Measurements from ENCODE around the gene PLPP1. TPM values are rescaled to one million over a fixed set of nuclear protein-coding genes. Genes with fewer than 3 reads are reported as not detected.

PLPP1 gene
- total RNA-seq, 1 experiment from 2014 or later, result 7.5 TPM

- Mint-ChIP-seq H3K27me3 (ENCODE audit: insufficient read depth, unreplicated experiment) (no peaks in the 10 kb centered on the region), H3K9me3 (ENCODE audit: unreplicated experiment) (no peaks in the 10 kb centered on the region), H3K4me1 (ENCODE audit: insufficient read depth, unreplicated experiment) (no peaks in the 10 kb centered on the region), H3K4me3 (ENCODE audit: unreplicated experiment) (no peak overlapping the region), H3K27ac (ENCODE audit: low read depth, unreplicated experiment) (no peak overlapping the region), H3K36me3 (ENCODE audit: insufficient read depth, unreplicated experiment) (peaks cover 36% of the 10 kb centered on the region)
- no peak for TF ChIP-seq CTCF (IDR thresholded peaks at IDR 0.05; ENCODE audit: unreplicated experiment)
- ChIA-PET POLR2A (interaction anchor here (1.6 kb wide), 1 partner anchor 13 kb away, joined by 3 read pairs; no protein-coding TSS in a partner anchor), CTCF (no interaction called here)
- intact Hi-C loops (cut with micrococcal nuclease), result no loop called here
- no peak for DNase-seq (ENCODE audit: unreplicated experiment)
- no TSS peak for BruUV-seq (replicated peaks)
Measured at GRCh38 chr5:55410845-55411244, 123.9 kb downstream of the PLPP1 start.

- no TSS peak for BruUV-seq (replicated peaks)
- CTCF ChIA-PET, result interaction anchor here (1.1 kb wide), 1 partner anchor 11 kb away, joined by 3 read pairs; no protein-coding TSS in a partner anchor
- Mint-ChIP-seq H3K27me3 (ENCODE audit: insufficient read depth, unreplicated experiment) (no peaks in the 10 kb centered on the region), H3K4me3 (ENCODE audit: unreplicated experiment) (no peak overlapping the region), H3K27ac (ENCODE audit: low read depth, unreplicated experiment) (no peak overlapping the region), H3K9me3 (ENCODE audit: unreplicated experiment) (no peaks in the 10 kb centered on the region), H3K4me1 (ENCODE audit: insufficient read depth, unreplicated experiment) (no peaks in the 10 kb centered on the region), H3K36me3 (ENCODE audit: insufficient read depth, unreplicated experiment) (peaks cover 37% of the 10 kb centered on the region)
- TF ChIP-seq CTCF (IDR thresholded peaks at IDR 0.05; ENCODE audit: unreplicated experiment), result no peak
- DNase-seq (ENCODE audit: unreplicated experiment), result no peak
- POLR2A ChIA-PET, result interaction anchor here (0.9 to 1.6 kb wide), 2 partner anchors 12 to 269 kb away, joined by 3 to 4 read pairs; no protein-coding TSS in a partner anchor
- intact Hi-C loops (cut with micrococcal nuclease), result no loop called here
Measured at GRCh38 chr5:55409775-55410174, 125.0 kb downstream of the PLPP1 start.

GRCh38 chr5:55407984-55408383 lies 126.8 kb downstream of the PLPP1 start:
- intact Hi-C loops (cut with micrococcal nuclease), result loop anchor here (1.0 to 2.0 kb wide), 3 partner anchors 63 to 513 kb away; no protein-coding TSS in a partner anchor
- BruUV-seq (replicated peaks), result no TSS peak
- Mint-ChIP-seq H3K4me1 (ENCODE audit: insufficient read depth, unreplicated experiment) (no peaks in the 10 kb centered on the region), H3K9me3 (ENCODE audit: unreplicated experiment) (no peaks in the 10 kb centered on the region), H3K27me3 (ENCODE audit: insufficient read depth, unreplicated experiment) (no peaks in the 10 kb centered on the region), H3K4me3 (ENCODE audit: unreplicated experiment) (no peak overlapping the region), H3K36me3 (ENCODE audit: insufficient read depth, unreplicated experiment) (peaks cover 38% of the 10 kb centered on the region), H3K27ac (ENCODE audit: low read depth, unreplicated experiment) (peak overlapping the region; percentile 53)
- no peak for DNase-seq (ENCODE audit: unreplicated experiment)
- ChIA-PET CTCF (interaction anchor here (0.6 to 1.1 kb wide), 3 partner anchors 28 to 140 kb away, joined by 3 to 4 read pairs (median 3); no protein-coding TSS in a partner anchor), POLR2A (no interaction called here)
- TF ChIP-seq CTCF (IDR thresholded peaks at IDR 0.05; ENCODE audit: unreplicated experiment), result no peak

- peak; percentile 59 for TF ChIP-seq CTCF (IDR thresholded peaks at IDR 0.05; ENCODE audit: unreplicated experiment)
- POLR2A ChIA-PET, result no interaction called here
- DNase-seq (ENCODE audit: unreplicated experiment), result peak; percentile 54
- peak overlapping the region; percentile 53 for H3K27ac Mint-ChIP-seq (ENCODE audit: low read depth, unreplicated experiment)
- H3K9me3 Mint-ChIP-seq (ENCODE audit: unreplicated experiment), result no peaks in the 10 kb centered on the region
- no peaks in the 10 kb centered on the region for H3K4me1 Mint-ChIP-seq (ENCODE audit: insufficient read depth, unreplicated experiment)
- intact Hi-C loops (cut with micrococcal nuclease), result loop anchor here (1.0 to 2.0 kb wide), 3 partner anchors 62 to 514 kb away; no protein-coding TSS in a partner anchor
- CTCF ChIA-PET, result interaction anchor here (0.6 to 3.1 kb wide), 10 partner anchors 11 to 501 kb away, joined by 3 to 20 read pairs (median 3); no protein-coding TSS in a partner anchor
- no TSS peak for BruUV-seq (replicated peaks)
- peaks cover 40% of the 10 kb centered on the region for H3K36me3 Mint-ChIP-seq (ENCODE audit: insufficient read depth, unreplicated experiment)
- no peak overlapping the region for H3K4me3 Mint-ChIP-seq (ENCODE audit: unreplicated experiment)
- H3K27me3 Mint-ChIP-seq (ENCODE audit: insufficient read depth, unreplicated experiment), result no peaks in the 10 kb centered on the region
Measured at GRCh38 chr5:55407059-55407684, 127.6 kb downstream of the PLPP1 start.
